ENCODE data around the gene TRIM2. TPM values are rescaled to one million over a fixed set of nuclear protein-coding genes. Genes with fewer than 3 reads are reported as not detected.
A peak's percentile ranks its signal among the peaks of the same experiment; 100 is the strongest.
"Not testable (repeated sequence)": the region's sequence is repeated elsewhere in the genome, so short reads cannot be mapped to it uniquely, and the experiment has no call there.

Gene TRIM2
- 7.0 and 10.5 TPM in 2 replicates for total RNA-seq (2014; rRNA removed; shearing (Covaris generic); ENCODE audit: low replicate concordance)

GRCh38 chr4:153204247-153204671 lies at the start of gene TRIM2:
TRIM2 (plus strand) TSS chr4:153204443; CDS start chr4:153204531, 88 bp downstream.
- Histone ChIP-seq H3K27me3 (no peaks in the 10 kb centered on the region), H3K4me3 (no peak within 1 kb of the TSS), H3K9me3 (no peaks in the 10 kb centered on the region), H3K36me3 (no peaks in the 10 kb centered on the region)
- no peak for DNase-seq

- DNase-seq: no peak
- H3K27me3 ChIP-seq: no peaks in the 10 kb centered on the region
- no peaks in the 10 kb centered on the region for H3K9me3 ChIP-seq
- no peak overlapping the region for H3K4me3 ChIP-seq
- H3K36me3 ChIP-seq: no peaks in the 10 kb centered on the region
Observed at GRCh38 chr4:153155686-153156085, 48.6 kb upstream of the TRIM2 start.

DNA sequence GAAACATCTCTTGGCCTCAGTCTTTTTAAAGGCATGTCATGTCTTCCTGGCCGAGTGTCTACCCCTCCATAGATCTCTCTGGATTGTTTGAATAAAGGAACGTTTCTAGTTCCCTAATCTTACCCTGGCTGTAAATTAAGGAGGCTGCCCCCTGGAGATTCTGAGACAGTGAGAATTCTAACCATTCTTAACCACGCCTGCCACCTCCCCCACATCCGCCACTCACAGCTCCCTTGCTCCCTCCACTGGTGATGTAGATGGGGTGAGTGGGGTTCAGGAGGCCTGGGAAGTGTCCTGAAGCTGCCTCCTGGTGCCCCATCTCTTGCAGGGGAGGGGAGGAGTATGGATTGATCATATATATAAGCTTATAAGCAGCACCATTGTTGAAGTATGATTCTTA lies 48.0 kb upstream of the TRIM2 start:
- Histone ChIP-seq H3K36me3 (no peaks in the 10 kb centered on the region), H3K27me3 (no peaks in the 10 kb centered on the region), H3K9me3 (no peaks in the 10 kb centered on the region), H3K4me3 (no peak overlapping the region)
- no peak for DNase-seq

DNA sequence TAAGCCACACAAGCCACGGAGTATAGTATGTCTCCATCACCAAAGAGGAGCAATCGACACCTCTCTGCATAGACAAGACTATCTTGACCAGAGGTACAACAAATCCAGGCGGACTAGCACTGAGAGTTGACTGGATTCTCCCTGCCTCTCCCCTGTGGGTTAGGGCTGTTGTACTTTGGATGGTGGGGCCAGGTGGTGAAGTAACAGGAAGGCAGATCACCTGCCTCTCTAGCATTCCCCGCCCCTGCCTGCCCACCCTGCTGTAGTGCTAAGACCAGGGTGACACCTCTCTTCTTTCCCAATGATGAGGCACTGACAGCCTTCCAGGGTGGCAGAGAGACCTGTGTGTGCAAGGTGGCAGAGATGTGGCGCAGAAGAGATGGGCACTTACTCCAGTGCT lies 47.5 kb upstream of the TRIM2 start:
- H3K9me3 ChIP-seq: no peaks in the 10 kb centered on the region
- DNase-seq: no peak
- no peaks in the 10 kb centered on the region for H3K27me3 ChIP-seq
- H3K4me3 ChIP-seq: no peak overlapping the region
- H3K36me3 ChIP-seq: no peaks in the 10 kb centered on the region

GRCh38 chr4:153159016-153159415 lies 45.2 kb upstream of the TRIM2 start:
- no peak for DNase-seq
- H3K36me3 ChIP-seq: no peaks in the 10 kb centered on the region
- H3K27me3 ChIP-seq: no peaks in the 10 kb centered on the region
- H3K4me3 ChIP-seq: no peak overlapping the region
- no peaks in the 10 kb centered on the region for H3K9me3 ChIP-seq

GRCh38 chr4:153159728-153160221 lies 44.5 kb upstream of the TRIM2 start:
- no peaks in the 10 kb centered on the region for H3K9me3 ChIP-seq
- H3K36me3 ChIP-seq: no peaks in the 10 kb centered on the region
- no peaks in the 10 kb centered on the region for H3K27me3 ChIP-seq
- no peak overlapping the region for H3K4me3 ChIP-seq
- DNase-seq: no peak

DNA sequence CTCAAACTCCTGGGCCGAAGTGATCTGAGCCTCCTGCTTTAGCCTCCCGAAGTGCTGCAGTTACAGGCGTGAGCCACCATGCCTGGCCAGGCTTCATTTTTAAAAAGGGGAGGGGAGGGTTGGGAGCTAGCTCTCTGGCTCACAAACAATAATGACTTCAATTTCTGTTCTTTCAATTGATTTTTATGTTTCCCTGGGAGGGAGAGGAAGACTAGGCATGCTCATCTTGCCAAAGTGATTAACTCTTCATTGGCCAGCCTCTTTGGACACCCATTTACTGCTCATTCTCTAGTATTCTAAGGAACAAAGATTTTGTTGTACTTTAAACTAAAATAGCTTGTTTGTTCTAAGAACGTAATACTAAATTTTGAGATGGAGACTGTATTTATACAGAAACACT lies 43.4 kb upstream of the TRIM2 start:
- no peaks in the 10 kb centered on the region for H3K36me3 ChIP-seq
- H3K4me3 ChIP-seq: no peak overlapping the region
- H3K9me3 ChIP-seq: no peaks in the 10 kb centered on the region
- DNase-seq: no peak
- no peaks in the 10 kb centered on the region for H3K27me3 ChIP-seq

DNA sequence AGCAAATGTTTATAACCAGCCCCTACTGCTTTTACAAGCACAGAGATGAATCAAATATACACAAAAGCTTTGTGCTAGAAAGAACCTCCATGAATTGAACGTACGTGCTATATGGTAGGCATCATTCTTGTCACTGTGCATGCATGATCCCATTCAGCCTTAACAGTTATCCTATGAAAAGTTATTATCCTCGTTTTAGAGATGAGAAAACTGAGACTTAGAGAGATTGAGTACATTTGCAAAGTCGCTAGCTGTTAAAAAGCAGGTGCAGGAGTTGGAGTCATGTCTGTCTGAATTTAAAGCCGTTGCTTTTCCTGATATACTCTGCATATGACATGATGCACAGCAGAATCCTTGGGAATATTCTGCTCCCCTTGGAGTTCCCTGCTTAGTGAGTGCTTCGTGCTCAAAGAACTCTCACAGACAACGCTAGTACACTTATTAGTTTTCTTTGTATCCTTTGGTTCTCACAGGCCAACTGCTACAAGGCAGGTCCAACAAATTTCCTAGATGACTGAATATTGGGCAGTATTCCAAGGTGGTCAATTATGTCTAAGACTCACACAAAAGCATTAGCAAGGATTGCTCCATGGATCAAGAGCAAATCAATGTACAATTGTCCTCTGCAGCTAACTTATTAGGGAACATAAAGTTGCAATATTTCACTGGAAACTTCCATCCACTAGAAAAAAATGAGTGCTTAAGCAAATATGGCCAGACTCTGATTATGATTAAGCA lies 42.8 kb upstream of the TRIM2 start:
- Histone ChIP-seq H3K9me3 (no peaks in the 10 kb centered on the region), H3K4me3 (no peak overlapping the region), H3K27me3 (no peaks in the 10 kb centered on the region), H3K36me3 (no peaks in the 10 kb centered on the region)
- DNase-seq: no peak

- DNase-seq, H3K36me3 ChIP-seq, H3K27me3 ChIP-seq, H3K9me3 ChIP-seq, H3K4me3 ChIP-seq: not testable (repeated sequence)
Observed at GRCh38 chr4:153165236-153165635, 39.0 kb upstream of the TRIM2 start.

- H3K27me3 ChIP-seq: no peaks in the 10 kb centered on the region
- DNase-seq: no peak
- no peaks in the 10 kb centered on the region for H3K9me3 ChIP-seq
- H3K4me3 ChIP-seq: no peak overlapping the region
- H3K36me3 ChIP-seq: no peaks in the 10 kb centered on the region
Observed at GRCh38 chr4:153166716-153167501, 37.3 kb upstream of the TRIM2 start.

GRCh38 chr4:153169776-153170175 lies 34.5 kb upstream of the TRIM2 start:
- DNase-seq: no peak
- Histone ChIP-seq H3K9me3 (no peaks in the 10 kb centered on the region), H3K36me3 (no peaks in the 10 kb centered on the region), H3K27me3 (no peaks in the 10 kb centered on the region), H3K4me3 (no peak overlapping the region)

DNA sequence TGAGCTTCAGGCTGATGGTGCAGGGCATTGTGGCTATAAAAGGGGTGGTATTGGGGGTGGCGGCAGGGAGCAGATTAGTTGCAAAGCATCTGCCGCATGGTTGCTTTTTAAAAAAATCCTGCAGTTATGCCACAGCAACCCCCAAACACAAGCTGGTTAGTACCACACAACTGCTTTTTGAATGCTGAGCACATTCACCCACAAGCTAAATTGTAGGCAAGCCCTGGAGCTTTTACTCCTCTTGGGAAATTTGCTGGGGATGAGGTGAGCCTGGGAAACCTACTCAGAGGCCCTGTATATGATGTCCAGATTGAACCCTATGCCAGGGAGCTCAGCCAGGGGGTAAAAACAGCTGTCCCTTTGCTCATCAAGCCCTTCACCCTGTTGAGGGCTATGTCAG lies 33.8 kb upstream of the TRIM2 start:
- Histone ChIP-seq H3K36me3 (no peaks in the 10 kb centered on the region), H3K9me3 (no peaks in the 10 kb centered on the region), H3K4me3 (no peak overlapping the region), H3K27me3 (no peaks in the 10 kb centered on the region)
- no peak for DNase-seq

GRCh38 chr4:153174821-153175567 lies 29.2 kb upstream of the TRIM2 start:
- no peak for DNase-seq
- Histone ChIP-seq H3K27me3 (no peaks in the 10 kb centered on the region), H3K4me3 (no peak overlapping the region), H3K36me3 (no peaks in the 10 kb centered on the region), H3K9me3 (no peaks in the 10 kb centered on the region)

GRCh38 chr4:153176938-153177337 lies 27.3 kb upstream of the TRIM2 start:
- Histone ChIP-seq H3K4me3 (no peak overlapping the region), H3K36me3 (no peaks in the 10 kb centered on the region), H3K27me3 (no peaks in the 10 kb centered on the region), H3K9me3 (no peaks in the 10 kb centered on the region)
- DNase-seq: no peak

GRCh38 chr4:153177841-153178240 lies 26.4 kb upstream of the TRIM2 start:
- H3K36me3 ChIP-seq: no peaks in the 10 kb centered on the region
- no peak overlapping the region for H3K4me3 ChIP-seq
- H3K9me3 ChIP-seq: no peaks in the 10 kb centered on the region
- no peak for DNase-seq
- no peaks in the 10 kb centered on the region for H3K27me3 ChIP-seq

DNA sequence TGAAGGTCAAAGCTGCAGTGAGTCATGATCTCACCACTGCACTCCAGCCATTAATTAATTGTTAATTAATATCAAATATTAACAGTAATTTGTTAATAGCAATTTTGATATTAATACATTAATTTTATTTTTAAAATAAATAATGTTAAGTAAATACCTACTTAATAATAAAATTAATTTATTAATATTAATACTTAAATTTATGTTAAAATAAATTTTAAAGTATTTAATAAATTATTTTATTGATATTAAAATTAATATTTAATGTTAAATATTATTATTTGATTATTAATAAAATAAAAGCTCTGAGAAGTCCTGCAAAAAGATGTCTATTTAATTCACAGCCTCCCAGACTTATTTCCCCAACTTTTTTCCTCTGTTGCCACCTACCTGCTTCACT lies 25.1 kb upstream of the TRIM2 start:
- H3K36me3 ChIP-seq: no peaks in the 10 kb centered on the region
- H3K4me3 ChIP-seq: no peak overlapping the region
- no peak for DNase-seq
- no peaks in the 10 kb centered on the region for H3K27me3 ChIP-seq
- H3K9me3 ChIP-seq: no peaks in the 10 kb centered on the region

DNA sequence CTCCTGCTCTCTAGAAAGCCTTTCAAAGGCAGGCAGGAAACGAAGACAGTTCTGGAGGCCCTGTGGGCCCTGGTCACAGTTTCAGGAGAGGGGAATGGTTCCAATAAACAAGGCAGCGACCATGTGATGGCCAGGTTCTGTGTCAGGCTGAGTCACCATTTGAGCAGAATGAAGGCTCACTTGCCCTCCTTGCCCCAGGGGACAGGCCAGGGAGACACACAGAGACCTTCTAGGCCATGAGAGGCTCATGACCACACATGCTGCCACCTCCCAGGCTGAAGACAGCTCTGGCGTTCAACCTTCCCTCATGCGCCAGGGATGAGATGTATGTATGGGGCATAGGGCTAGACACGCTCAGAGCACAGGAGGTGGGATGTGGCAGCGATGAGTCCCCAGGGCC lies 22.9 kb upstream of the TRIM2 start:
- H3K27me3 ChIP-seq: no peaks in the 10 kb centered on the region
- H3K9me3 ChIP-seq: no peaks in the 10 kb centered on the region
- DNase-seq: peak; percentile 62
- no peaks in the 10 kb centered on the region for H3K36me3 ChIP-seq
- H3K4me3 ChIP-seq: no peak overlapping the region
